ENCODE measurements around the gene ISM1. TPM values are rescaled to one million over a fixed set of nuclear protein-coding genes. Genes with fewer than 3 reads are reported as not detected.

Gene ISM1
- total and polyA plus RNA-seq, 2 of the 13 experiments (the other 11 are each of a cell fraction or from before 2014, with no cell fraction given), result 0.40 to 1.4 TPM

- TF ChIP-seq TMF1 (CRISPR knock-in tag; IDR thresholded peaks at IDR 0.05; ENCODE audit: low read depth) (no peak), ZNF883 (CRISPR knock-in tag; IDR thresholded peaks at IDR 0.05; ENCODE audit: not compliant biosample characterization) (no peak), ZNF160 (CRISPR knock-in tag; IDR thresholded peaks at IDR 0.05) (no peak), KLF16 (CRISPR knock-in tag; IDR thresholded peaks at IDR 0.05) (0 out of 4 replicates have a peak, but pooled peaks of 1 of the 2 experiments have one; percentile 35), ZGPAT (CRISPR knock-in tag; IDR thresholded peaks at IDR 0.05) (peak; percentile 67), BCL6 (CRISPR knock-in tag; IDR thresholded peaks at IDR 0.05) (peak; percentile 38; the same call in 1 of the 2 replicates), MTA1 (CRISPR knock-in tag; IDR thresholded peaks at IDR 0.05; ENCODE audit: borderline replicate concordance) (no peak), KLF11 (CRISPR knock-in tag; IDR thresholded peaks at IDR 0.05) (0 out of 2 replicates have a peak, but pooled peaks have one; percentile 7), ZNF12 (CRISPR knock-in tag; IDR thresholded peaks at IDR 0.05) (no peak), ZNF703 (CRISPR knock-in tag; IDR thresholded peaks at IDR 0.05; ENCODE audit: borderline replicate concordance) (no peak), ZNF670 (CRISPR knock-in tag; IDR thresholded peaks at IDR 0.05; ENCODE audit: borderline replicate concordance) (no peak), FOXP4 (CRISPR knock-in tag; IDR thresholded peaks at IDR 0.05) (no peak), KDM2A (CRISPR knock-in tag; IDR thresholded peaks at IDR 0.05; ENCODE audit: borderline replicate concordance, low read depth) (peak; percentile 38; the same call in 1 of the 2 replicates), BORCS8-MEF2B (CRISPR knock-in tag; IDR thresholded peaks at IDR 0.05) (no peak), AHR (CRISPR knock-in tag; IDR thresholded peaks at IDR 0.05) (0 out of 2 replicates have a peak, but pooled peaks have one; percentile 40), TCF7 (IDR thresholded peaks at IDR 0.05; ENCODE audit: low read depth) (peak; percentile 57), RCOR2 (CRISPR knock-in tag; IDR thresholded peaks at IDR 0.05) (peak; percentile 13; the same call in 1 of the 2 replicates), ZNF281 (CRISPR knock-in tag; IDR thresholded peaks at IDR 0.05; ENCODE audit: borderline replicate concordance) (no peak)
- TF ChIP-seq, protein P1, sequence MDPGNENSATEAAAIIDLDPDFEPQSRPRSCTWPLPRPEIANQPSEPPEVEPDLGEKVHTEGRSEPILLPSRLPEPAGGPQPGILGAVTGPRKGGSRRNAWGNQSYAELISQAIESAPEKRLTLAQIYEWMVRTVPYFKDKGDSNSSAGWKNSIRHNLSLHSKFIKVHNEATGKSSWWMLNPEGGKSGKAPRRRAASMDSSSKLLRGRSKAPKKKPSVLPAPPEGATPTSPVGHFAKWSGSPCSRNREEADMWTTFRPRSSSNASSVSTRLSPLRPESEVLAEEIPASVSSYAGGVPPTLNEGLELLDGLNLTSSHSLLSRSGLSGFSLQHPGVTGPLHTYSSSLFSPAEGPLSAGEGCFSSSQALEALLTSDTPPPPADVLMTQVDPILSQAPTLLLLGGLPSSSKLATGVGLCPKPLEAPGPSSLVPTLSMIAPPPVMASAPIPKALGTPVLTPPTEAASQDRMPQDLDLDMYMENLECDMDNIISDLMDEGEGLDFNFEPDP (CRISPR knock-in tag; conservative IDR thresholded peaks at IDR 0.05), result no peak
- TF ChIP-seq, protein P2, sequence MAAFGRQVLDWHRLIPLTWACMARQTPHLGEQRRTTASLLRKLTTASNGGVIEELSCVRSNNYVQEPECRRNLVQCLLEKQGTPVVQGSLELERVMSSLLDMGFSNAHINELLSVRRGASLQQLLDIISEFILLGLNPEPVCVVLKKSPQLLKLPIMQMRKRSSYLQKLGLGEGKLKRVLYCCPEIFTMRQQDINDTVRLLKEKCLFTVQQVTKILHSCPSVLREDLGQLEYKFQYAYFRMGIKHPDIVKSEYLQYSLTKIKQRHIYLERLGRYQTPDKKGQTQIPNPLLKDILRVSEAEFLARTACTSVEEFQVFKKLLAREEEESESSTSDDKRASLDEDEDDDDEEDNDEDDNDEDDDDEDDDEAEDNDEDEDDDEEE (CRISPR knock-in tag; IDR thresholded peaks at IDR 0.05), result no peak
Observed at GRCh38 chr20:13336308-13337089, 115.4 kb downstream of the ISM1 start (continued).

Measured in HepG2 (cell line).